IgD-negative memory B cell (primary cell): ENCODE data around the gene POLDIP3. TPM values are rescaled to one million over a fixed set of nuclear protein-coding genes. Genes with fewer than 3 reads are reported as not detected.

Experiments
- H3K27ac Mint-ChIP-seq, 3 donors: one replicate each; pipeline ENCODE4 v1.8.0; 2020 to 2022; ENCODE audit warnings: mild to moderate bottlenecking in 3 of 3, mixed read lengths in 3 of 3, moderate library complexity in 1 of 3
- H3K27me3 Mint-ChIP-seq: one replicate; pipeline ENCODE4 v1.8.0; 2021; ENCODE audit warnings: mixed read lengths
- H3K36me3 Mint-ChIP-seq: one replicate; pipeline ENCODE4 v1.8.0; 2020; ENCODE audit warnings: mild to moderate bottlenecking, mixed read lengths
- H3K4me1 Mint-ChIP-seq, 3 donors: one replicate each; pipeline ENCODE4 v1.8.0; 2020 to 2022; ENCODE audit warnings: mixed read lengths in 3 of 3, mild to moderate bottlenecking in 1 of 3
- H3K4me3 Mint-ChIP-seq, 4 donors: one replicate each; pipeline ENCODE4 v1.8.0; 2020 to 2022; ENCODE audit warnings: mild to moderate bottlenecking in 4 of 4, mixed read lengths in 4 of 4, moderate library complexity in 3 of 4
- H3K9me3 Mint-ChIP-seq, 3 donors: one replicate each; pipeline ENCODE4 v1.8.0; 2020 to 2021; ENCODE audit warnings: mixed read lengths in 3 of 3, mild to moderate bottlenecking in 1 of 3
- polyA plus RNA-seq: library from polyadenylated mRNA; unstranded; fragments of 300-500 nt; fragmentation: Illumina TruSeq; gene quantifications from one replicate; pipeline ENCODE4 v1.2.3, GENCODE V29; 2021

POLDIP3 gene, protein sequence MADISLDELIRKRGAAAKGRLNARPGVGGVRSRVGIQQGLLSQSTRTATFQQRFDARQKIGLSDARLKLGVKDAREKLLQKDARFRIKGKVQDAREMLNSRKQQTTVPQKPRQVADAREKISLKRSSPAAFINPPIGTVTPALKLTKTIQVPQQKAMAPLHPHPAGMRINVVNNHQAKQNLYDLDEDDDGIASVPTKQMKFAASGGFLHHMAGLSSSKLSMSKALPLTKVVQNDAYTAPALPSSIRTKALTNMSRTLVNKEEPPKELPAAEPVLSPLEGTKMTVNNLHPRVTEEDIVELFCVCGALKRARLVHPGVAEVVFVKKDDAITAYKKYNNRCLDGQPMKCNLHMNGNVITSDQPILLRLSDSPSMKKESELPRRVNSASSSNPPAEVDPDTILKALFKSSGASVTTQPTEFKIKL
- 78.2 TPM for polyA plus RNA-seq

DNA sequence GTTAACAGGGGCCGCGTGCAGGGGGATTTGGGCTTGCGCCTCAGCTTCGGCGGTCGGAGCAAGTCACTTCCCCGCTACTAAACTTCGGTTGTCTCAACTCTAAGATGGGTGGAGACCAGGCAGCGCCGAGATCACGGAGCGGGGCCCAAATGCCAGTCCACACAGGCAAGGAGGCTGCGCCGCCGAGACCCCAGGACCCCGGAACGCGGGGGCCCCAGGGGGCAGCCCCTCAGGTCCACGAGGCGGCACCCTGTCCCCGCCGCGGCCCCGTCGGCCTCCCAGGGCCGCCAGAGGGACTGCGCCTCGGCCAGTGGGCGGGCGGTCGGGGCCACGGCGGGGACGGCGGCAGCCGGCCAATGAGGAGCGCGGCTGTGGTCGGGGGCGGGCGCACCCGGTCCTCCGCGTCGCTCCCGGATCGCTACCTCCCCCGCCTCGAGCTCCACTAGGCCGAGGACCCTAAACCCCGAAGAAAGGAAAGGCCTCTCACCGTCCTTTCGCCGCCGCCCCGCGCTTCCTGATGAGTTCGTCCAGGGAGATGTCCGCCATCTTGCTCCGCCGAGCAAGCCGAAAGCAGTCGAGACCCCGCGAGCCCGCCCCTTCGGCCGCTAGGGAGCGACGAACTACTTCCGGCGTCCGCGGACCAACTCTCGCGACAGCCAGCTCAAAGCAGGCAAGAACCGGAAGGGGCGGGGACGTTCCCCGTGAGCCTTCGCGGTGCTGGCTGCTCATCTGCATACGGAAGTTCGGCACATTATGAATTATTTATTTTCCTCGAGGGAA lies at the start of gene POLDIP3:
TSS of gene POLDIP3 (minus strand) at position 572 of the 780 bp plus-strand sequence. CDS start at position 546, 26 bp downstream.
- no peaks in the 10 kb centered on the region for H3K36me3 Mint-ChIP-seq
- H3K27ac Mint-ChIP-seq: peak within 1 kb of the TSS; percentile 91 to 100 (median 100)
- no peaks in the 10 kb centered on the region for H3K9me3 Mint-ChIP-seq
- H3K4me3 Mint-ChIP-seq: peak within 1 kb of the TSS; percentile 75 to 99 (median 94)
- H3K27me3 Mint-ChIP-seq: no peaks in the 10 kb centered on the region
- H3K4me1 Mint-ChIP-seq: peaks cover 22 to 38% (median 36%) of the 10 kb centered on the region in 3 donors

DNA sequence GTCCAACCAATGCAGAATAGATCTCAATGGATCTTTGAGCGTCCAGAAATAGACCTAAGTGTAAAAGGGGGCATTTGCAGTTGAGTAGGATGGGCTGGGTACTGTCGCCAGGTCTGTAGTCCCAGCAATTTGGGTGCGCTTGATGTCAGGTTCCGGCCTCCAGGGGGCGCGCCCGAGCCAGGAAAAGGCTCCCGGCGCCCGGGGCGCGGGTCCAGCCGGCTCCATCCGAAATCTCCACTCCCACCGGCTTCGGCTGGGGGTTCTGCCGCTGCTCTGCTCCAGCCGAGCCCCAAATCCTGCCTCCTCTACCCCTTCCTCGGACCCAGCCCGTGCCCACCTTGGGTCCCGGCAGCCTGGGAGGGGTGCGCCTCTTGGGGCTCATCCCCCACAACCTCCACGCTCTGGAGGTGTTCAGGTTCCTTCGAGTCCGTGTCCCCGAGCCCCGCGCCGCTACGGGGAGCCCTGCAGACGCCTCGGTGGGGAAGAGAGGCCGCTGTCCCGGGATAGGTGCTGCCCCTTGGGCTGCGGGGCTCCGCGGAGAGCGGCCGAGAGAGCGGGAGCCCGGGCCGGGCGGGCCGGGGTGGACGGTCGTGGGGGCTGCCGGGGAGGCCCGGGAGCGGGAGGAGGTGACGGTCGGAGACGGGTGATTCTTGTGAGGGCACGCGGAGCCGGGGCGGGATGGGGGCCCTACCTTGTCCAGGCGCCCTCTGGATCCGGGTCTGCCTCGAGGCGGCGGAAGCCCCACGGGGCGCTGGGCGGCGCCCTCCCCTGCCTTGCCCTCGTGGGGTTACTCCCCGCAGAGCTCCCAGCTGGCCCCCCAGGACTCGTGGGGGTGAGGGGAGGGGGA lies 47.5 kb upstream of the POLDIP3 start:
- Mint-ChIP-seq H3K27me3 (no peaks in the 10 kb centered on the region), H3K36me3 (no peaks in the 10 kb centered on the region), H3K27ac (peak overlapping the region in 1 of 3 donors; percentile 52), H3K4me1 (peaks cover 18 to 25% (median 24%) of the 10 kb centered on the region in 3 donors), H3K4me3 (peak overlapping the region; percentile 7 to 85 (median 58)), H3K9me3 (no peaks in the 10 kb centered on the region)

DNA sequence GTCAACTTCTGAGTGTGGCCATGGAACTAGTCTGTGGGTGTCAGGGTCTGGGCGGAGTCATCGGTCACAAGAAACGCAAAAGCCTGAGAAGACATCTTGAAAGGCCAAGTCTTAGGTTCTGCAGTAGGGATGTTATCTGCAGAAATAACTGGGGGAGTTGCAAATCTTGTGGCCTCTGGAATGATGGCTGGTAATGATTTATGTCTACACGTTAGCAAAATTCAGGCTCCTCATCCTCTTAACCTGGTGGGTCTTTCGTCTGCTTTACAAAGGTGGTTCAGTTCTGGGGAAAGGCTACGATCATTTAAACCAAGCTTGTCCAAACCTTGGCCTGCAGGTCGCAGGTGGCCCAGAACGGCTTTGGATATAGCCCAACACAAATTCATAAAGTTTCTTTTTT lies 41.9 kb upstream of the POLDIP3 start:
- H3K36me3 Mint-ChIP-seq: no peaks in the 10 kb centered on the region
- peaks cover 19 to 25% (median 22%) of the 10 kb centered on the region in 3 donors for H3K4me1 Mint-ChIP-seq
- H3K27me3 Mint-ChIP-seq: peaks cover 2% of the 10 kb centered on the region
- H3K27ac Mint-ChIP-seq: peak overlapping the region in 2 of 3 donors; percentile 54 to 90
- H3K4me3 Mint-ChIP-seq: peak overlapping the region in 2 of 4 donors; percentile 12 to 60
- no peaks in the 10 kb centered on the region for H3K9me3 Mint-ChIP-seq

DNA sequence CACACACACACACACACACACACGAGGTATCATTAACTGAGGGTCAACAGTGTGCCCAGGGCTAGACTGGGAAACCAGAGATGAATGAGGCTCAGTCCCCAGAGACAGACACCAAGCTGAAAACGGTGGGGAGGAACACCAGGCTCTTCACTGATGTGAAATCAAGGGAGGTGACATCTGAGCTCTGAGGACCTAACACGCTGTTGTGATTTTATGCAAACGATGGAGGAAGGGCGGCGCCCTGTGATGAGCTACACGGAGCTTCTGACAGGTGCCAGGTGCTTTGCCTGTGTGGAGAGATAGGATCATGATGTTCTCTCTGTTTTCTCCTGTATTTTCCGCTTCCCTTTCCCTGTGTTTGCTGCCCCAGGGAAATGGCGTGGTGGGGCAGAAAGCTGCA lies 41.0 kb upstream of the POLDIP3 start:
- peak overlapping the region; percentile 79 to 96 (median 90) for H3K27ac Mint-ChIP-seq
- H3K4me3 Mint-ChIP-seq: peak overlapping the region; percentile 66 to 88 (median 79)
- peaks cover 2% of the 10 kb centered on the region for H3K27me3 Mint-ChIP-seq
- peaks cover 19 to 25% (median 22%) of the 10 kb centered on the region in 3 donors for H3K4me1 Mint-ChIP-seq
- H3K36me3 Mint-ChIP-seq: no peaks in the 10 kb centered on the region
- no peaks in the 10 kb centered on the region for H3K9me3 Mint-ChIP-seq

DNA sequence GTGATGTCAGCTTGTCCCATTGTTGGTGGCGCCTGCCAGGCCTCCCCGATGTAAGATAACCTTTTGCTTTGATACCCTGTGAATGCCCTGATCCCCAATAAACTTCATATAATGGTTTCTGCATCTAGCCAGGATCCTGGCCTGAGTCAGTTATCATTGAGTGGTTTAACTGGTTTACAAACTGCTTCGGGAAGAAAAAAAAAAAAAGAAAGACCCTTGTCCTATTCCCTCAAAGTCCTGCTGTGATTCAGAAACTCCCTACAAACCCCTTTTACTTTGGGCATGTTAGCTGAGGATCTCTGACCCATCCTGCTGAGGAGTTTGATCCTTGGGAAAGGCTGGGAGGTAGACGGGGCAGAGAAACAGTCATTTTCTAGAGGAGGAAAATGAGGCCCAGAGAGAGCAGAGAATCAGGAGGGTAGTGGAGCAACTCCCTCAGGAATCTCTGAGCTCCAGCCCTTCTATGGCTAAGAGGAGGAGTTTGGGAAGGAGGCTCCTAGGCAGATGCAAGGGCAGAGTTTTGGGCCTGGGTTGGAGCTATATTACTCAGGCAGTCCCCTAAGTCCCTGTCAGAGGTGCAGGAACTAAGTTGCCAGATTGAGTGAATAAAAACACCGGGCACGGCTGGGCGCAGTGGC lies 39.9 kb upstream of the POLDIP3 start:
- Mint-ChIP-seq H3K36me3 (no peaks in the 10 kb centered on the region), H3K27ac (peak overlapping the region in 1 of 3 donors; percentile 67), H3K9me3 (no peaks in the 10 kb centered on the region), H3K27me3 (peaks cover 2% of the 10 kb centered on the region), H3K4me1 (peaks cover 19 to 25% (median 23%) of the 10 kb centered on the region in 3 donors), H3K4me3 (peak overlapping the region in 2 of 4 donors; percentile 65 to 74)

DNA sequence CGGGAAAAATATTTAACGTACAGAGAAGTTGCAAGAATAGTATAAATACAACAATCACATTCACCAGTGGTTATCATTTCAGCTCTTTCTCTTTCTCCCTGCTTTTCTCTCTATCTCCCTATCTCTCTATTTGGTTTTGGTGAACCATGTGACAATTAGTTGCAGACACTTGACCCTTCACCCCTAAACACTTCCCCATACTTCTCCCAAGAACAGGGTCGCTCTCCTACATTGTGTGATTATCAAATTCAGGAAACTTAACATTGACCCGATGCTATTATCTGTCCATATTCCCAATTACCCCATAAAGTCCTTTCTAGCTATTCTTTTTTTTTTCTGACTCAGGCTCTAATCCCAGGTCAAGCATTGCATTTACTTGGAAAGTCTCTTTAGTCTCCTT lies 39.3 kb upstream of the POLDIP3 start:
- Mint-ChIP-seq H3K27ac (peak overlapping the region in 2 of 3 donors; percentile 6 to 18), H3K4me1 (peaks cover 19 to 24% (median 23%) of the 10 kb centered on the region in 3 donors), H3K36me3 (no peaks in the 10 kb centered on the region), H3K27me3 (peaks cover 2% of the 10 kb centered on the region), H3K4me3 (peak overlapping the region in 1 of 4 donors; percentile 74), H3K9me3 (no peaks in the 10 kb centered on the region)

DNA sequence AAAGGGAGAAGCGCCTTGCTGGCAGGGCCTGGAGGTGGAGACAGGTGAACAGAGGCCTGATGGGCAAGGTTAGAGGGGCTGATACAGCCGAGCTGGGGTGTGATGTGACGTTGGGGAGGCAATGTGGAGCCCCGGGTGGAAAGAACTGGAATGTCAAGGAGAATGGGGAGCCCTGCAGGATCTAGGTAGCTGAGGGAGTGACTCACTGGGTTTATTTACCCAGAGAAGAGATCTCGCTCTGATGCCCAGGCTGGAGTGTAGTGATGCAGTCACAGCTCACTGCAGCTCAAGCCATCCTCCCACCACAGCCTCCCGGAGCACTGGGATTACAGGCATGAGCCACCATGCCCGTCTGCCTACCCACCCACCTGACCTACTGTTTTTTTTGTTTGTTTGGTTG lies 36.5 kb upstream of the POLDIP3 start:
- Mint-ChIP-seq H3K4me3 (peak overlapping the region in 3 of 4 donors; percentile 25 to 92 (median 63)), H3K4me1 (peaks cover 15 to 22% (median 18%) of the 10 kb centered on the region in 3 donors), H3K27me3 (peaks cover 2% of the 10 kb centered on the region), H3K9me3 (no peaks in the 10 kb centered on the region), H3K27ac (peak overlapping the region in 2 of 3 donors; percentile 7 to 40), H3K36me3 (no peaks in the 10 kb centered on the region)

DNA sequence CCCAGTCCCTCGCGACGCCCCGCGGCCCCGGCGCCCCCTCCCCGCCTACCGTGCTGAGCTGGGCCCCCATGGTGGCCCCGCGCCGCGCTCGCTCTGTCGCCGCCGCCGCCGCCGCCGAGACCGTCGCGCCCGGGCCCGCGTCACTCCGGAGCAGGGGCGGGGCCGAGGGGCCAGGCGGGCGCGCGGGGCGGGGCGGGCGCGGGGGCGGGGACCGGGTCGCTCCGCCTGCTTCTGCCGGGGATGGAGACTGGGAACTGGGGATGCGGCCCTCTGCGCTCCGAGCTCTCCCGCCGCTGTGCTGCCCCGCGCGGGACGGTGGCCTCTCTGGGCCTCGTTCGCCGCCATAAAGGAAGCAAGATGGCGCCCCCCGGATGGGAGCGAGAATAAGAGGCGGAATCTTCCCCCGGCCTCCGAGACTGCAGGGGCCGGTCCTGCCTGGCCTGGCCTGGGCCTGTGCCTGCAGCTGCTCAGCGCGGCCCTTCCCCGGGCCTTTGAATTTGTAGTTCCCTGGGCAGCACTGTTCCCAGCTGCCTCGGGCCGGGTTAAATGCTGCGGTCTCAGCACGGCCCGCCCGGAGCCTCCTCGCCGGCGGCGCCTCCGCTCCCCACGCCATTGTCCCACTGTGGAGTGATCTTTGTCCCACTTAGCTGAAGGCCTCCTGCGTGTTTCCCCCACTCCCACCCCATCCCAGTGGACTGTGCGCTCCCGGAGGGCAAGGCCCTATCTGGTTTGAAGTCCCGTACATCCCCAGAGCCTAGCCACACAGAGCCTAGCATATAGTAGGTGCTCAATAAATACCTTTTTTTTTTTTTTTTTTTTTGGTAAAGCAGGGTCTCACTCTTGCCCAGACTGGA lies 34.8 kb upstream of the POLDIP3 start, which contains the start of gene CYB5R3:
TSS of gene CYB5R3 (minus strand) at position 147 of the 854 bp plus-strand sequence. CDS start at position 70, 77 bp downstream.
- peaks cover 3% of the 10 kb centered on the region for H3K36me3 Mint-ChIP-seq
- H3K4me1 Mint-ChIP-seq: peaks cover 16 to 25% (median 19%) of the 10 kb centered on the region in 3 donors
- H3K27ac Mint-ChIP-seq: peak within 1 kb of the TSS; percentile 94 to 98 (median 97)
- H3K27me3 Mint-ChIP-seq: no peaks in the 10 kb centered on the region
- peak within 1 kb of the TSS; percentile 92 to 99 (median 98) for H3K4me3 Mint-ChIP-seq
- no peaks in the 10 kb centered on the region for H3K9me3 Mint-ChIP-seq

DNA sequence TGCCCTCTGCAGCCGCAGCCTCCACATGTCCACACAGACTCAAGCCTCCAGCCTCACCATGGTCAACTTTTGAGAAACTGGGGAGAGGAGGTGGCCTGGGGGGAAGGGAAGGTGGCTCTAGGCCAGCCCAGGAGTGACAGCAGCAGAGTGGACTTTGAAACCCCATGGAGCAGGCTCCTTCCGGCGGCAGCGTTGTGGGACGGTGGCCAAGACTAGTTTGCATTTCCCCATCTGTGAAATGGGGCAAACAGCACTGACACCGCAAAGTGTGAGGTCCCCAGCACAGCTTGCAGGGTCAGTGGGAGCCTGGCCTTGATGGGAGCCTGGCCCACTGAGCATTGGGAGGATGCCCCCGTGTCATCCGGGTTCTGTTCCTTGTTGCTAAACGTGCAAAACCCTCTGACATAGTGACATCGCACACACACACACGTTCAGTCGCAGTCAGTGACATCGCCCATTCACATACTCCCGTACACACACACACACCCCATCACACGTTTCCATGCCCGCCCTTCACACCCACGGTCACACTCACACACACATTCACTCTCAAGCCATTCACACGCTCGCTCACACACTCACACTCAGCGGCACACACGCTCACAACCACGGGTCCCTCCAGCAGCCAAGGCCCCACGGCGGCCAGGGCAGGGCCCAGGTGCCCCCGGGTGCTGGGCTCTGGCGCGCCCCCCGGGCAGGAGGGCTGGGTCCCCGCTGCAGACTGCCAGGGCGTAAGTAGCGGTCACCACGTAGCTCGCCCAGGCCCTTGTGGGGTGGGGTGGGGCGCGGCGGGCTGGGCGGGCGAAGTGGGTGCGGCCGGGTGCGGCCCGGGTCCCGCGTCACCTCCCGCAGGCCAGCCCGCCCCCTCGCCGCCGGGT lies 33.9 kb upstream of the POLDIP3 start:
- H3K9me3 Mint-ChIP-seq: no peaks in the 10 kb centered on the region
- H3K27ac Mint-ChIP-seq: peak overlapping the region; percentile 90 to 98 (median 97)
- H3K27me3 Mint-ChIP-seq: no peaks in the 10 kb centered on the region
- H3K4me3 Mint-ChIP-seq: peak overlapping the region; percentile 88 to 99 (median 98)
- H3K4me1 Mint-ChIP-seq: peaks cover 17 to 26% (median 20%) of the 10 kb centered on the region in 3 donors
- peaks cover 3% of the 10 kb centered on the region for H3K36me3 Mint-ChIP-seq

DNA sequence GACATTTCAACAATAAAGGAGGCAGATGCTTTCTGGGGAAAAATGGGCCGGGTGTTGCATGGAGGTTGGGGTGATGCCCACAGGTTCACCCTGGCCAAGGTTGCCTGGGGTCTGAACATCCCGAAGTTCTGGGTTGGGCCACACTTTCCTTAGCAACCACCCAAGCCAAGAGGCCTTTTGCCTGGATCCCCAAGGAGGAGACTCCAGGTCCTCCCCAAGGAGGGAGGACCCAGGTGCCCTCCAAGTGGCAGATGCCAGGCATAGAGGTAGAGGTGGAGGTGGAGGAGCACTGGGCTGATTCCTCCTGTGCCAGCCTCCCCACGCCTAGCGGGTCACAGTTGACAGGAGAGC lies 33.3 kb upstream of the POLDIP3 start:
- H3K4me1 Mint-ChIP-seq: peaks cover 18 to 27% (median 22%) of the 10 kb centered on the region in 3 donors
- H3K9me3 Mint-ChIP-seq: no peaks in the 10 kb centered on the region
- H3K27ac Mint-ChIP-seq: peak overlapping the region in 2 of 3 donors; percentile 90 to 98
- peaks cover 3% of the 10 kb centered on the region for H3K36me3 Mint-ChIP-seq
- no peaks in the 10 kb centered on the region for H3K27me3 Mint-ChIP-seq
- H3K4me3 Mint-ChIP-seq: peak overlapping the region; percentile 88 to 99 (median 98)

DNA sequence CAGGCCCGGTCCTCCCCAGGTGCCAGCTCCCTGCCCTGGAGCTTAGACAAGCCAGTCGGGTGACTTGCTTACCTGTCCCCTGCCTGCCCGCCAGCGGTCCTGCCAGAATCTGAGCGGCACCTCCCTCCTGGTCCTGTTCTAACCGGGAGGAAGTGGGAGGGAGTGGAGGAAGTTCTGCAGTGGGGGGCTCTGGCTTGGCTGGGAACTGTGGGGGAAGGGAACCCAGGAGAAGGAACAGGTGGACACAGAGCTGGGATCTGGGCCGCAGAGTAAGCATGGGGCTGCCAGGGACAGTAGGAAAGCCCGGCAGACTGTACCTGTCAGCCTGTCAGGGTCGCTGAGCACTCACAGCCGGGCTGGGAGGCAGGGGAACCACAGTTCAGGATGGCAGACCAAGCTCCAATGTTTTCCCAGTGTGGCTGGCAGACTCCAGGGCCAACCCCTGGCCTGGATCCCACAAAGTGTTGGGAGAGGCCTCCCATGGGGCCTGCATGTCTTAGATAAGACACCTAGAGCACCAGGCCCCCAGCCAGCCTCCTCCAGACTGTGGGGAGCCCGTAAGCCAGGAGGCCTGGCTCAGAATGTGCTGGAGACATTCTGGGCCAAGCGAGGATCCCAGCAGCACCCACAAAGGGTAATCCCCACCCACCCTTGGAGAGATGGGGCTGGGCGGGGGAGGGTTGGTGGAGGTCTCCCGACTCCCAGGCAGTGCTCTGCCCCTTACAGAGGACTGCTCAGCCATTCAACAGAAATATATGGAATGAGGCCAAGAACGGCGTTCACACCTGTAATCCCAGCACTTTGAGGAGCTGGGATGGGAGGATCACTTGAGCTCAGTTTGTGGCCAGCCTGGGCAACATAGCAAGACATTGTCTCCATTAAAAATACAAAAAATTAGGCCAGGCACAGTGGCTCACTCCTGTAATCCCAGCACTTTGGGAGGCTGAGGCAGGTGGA lies 32.2 kb upstream of the POLDIP3 start:
- Mint-ChIP-seq H3K27ac (peak overlapping the region in 2 of 3 donors; percentile 42 to 88), H3K27me3 (no peaks in the 10 kb centered on the region), H3K4me3 (peak overlapping the region; percentile 39 to 99 (median 64)), H3K36me3 (peaks cover 3% of the 10 kb centered on the region), H3K4me1 (peaks cover 24 to 32% (median 28%) of the 10 kb centered on the region in 3 donors), H3K9me3 (no peaks in the 10 kb centered on the region)
